ENCODE data around the gene TNFAIP6.
A peak's percentile ranks its signal among the peaks of the same experiment; 100 is the strongest.
"Not testable (repeated sequence)": the region's sequence is repeated elsewhere in the genome, so short reads cannot be mapped to it uniquely, and the experiment has no call there.

Gene TNFAIP6

DNA sequence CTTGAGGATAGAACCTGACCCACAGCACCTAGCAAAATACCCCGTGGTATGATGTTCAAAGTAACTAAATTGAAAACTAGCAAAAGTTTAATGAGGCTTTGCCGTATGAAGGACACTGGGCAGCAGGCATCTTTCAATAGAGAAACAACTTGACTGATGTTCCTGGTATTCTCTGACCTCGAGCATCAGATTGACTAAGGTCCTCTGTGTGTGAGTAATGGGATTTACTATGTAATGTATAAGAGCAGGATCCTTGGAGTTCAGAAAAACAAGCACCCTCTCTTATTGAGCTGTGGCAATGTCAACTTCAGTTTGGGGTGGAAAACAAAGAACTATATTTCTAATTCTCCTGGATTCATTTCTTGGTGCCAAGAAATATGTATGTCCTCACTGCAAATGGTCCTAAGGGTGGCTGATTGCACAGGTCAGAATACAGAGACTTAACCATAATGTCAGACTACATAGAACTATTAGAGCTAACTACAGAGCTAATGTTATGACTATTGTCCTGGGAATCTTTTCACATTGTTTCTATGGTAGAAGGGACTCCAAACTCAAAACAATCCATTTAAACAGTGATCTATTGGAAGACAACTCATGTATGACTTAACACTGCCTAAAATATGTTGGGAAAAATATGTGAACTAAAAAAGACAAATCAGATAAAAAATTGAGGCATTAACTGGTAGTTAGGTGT, 4.4 kb downstream of the TNFAIP6 start:
- no peak for DNase-seq

DNA sequence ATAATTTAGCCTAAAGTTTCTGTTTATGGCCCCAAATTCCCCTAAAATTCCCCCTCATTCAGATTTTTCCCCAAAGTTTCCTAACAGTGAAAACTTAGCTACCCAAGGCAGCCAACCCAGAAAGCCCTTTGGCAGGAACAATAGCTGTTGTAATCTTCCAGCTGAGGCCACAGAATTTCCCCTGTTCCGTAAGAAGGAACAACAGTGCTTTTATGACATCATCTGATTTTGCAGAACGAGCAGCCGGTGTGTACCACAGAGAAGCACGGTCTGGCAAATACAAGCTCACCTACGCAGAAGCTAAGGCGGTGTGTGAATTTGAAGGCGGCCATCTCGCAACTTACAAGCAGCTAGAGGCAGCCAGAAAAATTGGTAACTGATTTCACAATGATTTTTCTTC, 6.3 kb downstream of the TNFAIP6 start:
- no peak for DNase-seq

DNA sequence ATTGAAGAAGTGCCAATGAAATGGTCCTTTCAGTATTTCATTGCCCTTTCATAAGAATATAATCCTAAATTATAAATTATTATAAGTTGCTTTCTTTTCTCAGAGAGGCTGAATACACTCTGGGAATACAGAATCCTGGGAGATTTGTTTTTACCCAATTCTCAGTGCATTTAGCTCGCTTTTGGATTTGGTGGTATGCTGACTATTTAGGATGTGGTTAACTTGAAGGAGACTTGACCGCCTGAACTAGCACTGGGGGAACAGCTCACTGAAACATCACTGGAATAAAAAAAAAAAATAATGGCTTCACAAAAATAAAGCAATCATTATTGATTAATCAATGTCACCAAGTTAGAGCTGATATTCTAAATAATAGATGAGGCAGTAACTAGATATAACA, 10.2 kb downstream of the TNFAIP6 start:
- DNase-seq: no peak

DNA sequence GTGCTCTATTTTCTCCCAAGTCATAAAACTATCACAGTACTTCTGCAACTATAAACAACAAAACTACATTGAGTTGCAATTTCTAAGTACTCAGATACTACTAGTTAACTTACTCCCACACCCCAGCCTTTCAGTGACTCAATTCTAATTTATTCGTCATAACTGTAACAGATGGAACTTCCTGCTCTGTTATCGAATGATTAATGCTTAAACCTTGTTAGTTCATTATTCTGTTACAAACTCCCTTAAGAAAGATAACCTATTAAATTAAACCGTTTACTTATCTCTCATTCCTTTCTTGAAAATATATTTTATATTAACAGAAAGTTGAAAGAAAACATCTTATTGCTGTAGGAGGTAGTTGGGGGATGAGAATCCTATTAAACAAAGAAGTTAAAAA, 17.0 kb downstream of the TNFAIP6 start:
- DNase-seq: no peak

DNA sequence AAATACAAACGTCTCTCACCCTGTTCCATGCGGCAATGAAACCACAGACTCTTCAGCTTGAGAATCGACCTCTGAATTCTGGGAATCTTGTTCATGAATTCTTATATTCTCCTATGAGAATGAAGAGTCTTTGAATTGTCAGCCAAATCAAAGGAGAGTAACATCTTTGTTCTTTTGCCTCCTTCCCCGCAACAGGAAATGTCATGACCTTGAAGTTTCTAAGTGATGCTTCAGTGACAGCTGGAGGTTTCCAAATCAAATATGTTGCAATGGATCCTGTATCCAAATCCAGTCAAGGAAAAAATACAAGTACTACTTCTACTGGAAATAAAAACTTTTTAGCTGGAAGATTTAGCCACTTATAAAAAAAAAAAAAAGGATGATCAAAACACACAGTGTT, 21.8 kb downstream of the TNFAIP6 start:
- DNase-seq: no peak

DNA sequence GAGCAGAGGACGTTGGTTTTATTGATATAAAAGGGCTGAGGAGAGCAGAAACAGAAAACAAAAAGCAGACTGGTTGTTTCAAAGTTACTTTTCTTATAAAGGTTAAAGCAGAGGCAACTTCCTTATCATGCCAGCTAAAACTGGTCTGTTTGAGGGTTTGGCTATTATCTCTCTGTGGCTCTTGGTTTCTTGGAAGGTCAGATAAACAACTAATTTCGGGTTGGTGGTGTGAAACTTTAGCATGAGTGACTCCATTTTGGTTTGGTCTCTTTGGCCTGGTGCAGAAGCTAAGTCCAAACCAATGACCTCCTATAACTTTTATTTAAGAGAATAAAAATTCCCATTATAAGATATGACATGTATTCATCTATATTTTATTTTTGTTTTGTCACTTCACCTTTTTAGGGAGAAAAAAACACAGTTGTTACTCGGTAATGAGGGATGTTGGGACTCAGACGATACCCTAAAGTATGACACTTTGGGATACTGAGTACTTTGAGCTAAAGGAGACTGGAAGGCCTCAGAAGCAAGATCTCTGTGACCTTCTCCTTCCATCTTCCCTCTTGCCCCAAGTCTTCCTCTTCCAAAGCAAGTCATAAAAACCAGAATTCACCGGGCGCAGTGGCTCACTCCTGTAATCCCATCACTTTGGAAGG, 23.3 kb downstream of the TNFAIP6 start:
- DNase-seq: no peak

DNA sequence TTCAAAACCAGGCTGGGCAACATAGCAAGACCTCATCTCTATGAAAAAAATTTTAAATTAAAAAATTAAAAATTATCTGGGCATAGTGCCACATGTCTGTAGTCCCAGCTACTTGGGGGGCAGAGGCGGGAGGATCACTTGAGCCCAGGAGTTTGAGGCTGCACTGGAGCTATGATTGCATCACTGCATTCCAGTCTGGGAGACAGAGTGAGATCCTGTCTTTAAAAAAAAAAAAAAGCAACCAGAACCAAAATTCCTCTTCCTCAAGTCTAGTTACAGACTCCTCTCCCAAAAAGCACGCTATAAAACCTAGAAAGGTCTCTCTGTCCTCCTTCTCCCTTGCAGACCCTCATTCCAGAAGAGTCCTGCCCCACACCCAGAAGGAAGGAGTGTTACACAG, 23.9 kb downstream of the TNFAIP6 start:
- no peak for DNase-seq

DNA sequence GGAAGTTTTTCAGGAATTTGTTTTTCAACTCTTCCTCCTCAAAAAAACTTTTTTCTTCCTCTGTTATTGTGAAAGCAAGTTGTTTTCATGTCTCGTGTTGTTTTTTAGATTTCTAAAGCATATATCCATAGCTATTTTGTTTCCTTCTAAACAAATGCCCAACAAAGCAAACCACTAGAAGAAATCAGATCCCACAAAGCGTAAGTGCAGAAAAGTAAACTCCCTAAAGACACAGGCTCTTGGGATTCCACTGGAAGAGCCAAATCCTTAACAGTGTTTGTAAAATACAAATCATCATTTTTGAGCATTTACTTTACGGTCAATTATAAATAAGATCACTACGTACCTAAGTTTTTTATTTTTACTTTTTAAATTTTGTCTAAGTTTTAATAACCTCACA, 30.6 kb downstream of the TNFAIP6 start:
- no peak for DNase-seq

DNA sequence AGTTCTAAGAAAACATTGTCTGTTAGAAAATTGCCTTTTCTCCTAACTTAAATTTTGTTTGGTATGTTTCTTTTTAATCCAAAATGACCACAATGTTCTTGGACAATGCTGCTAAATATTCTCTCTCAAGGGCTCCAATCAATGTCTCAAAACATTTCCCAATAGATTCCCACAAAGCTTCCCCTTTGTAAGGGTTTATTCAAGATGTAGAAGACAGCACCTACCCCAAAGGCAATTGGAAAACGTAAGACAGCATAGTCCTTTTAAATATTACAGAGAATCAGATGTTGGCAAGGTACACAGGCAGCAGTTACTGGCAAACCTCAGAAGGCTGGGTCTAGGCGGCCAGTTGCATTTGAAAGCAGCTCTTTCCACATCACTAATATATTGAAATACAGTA, 34.0 kb downstream of the TNFAIP6 start:
- DNase-seq: no peak

DNA sequence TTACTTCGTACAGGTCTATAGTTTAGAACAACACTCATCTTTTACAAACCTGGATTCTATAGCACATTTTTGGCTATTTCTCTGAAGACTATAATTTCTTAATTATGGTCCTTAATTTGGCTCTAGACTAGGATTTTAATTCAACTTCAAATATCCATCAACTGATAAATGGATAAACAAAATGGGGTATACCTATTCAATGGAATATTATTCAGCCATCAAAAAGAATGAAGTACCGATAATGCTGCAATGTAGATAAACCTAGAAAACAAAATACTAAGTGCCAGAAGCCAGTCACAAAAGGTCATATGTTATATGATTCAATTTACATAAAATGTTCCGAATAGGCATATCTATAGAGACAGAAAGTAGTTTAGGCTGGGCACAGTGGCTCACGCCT, 37.1 kb downstream of the TNFAIP6 start:
- DNase-seq: no peak

DNA sequence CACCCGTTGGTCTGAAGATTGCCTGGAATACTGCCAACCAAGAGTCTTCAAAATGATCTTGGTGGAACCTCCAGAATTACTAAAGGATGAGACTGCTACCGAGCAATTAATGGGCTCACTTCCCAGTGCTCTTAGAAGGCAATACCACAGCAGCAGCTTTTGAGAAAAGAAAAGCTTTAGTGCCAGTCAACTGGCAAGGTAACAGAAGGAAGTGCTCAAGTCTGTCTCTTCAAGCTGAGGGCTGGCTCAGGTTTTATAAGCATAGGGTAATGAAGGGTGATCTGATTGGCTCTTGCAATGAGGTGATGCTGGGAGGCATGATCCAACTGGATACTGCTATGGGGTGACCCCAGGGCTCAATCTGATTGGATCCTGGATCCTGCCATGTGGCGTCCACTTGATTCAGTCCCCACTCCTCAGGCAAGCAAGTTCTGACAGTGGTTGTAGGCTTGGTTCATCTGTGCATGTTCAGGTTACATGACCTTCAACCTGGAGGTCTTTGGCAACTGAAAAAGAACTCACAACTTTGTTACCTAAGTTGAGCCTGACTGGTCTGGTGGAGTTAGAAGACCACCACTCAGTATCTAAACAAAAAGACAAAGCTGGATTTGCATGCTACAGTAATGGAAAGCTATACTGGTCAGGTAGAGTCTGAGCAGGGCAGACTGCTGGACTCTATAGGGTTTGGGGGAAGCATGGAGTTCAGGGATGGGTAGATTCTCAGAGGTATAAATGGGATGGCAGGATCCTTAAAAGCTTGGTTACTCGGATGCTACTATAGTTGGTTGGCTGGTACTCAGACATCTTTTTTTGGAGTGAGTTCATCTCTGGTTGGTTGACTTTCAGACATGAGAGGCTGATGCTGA, 38.4 kb downstream of the TNFAIP6 start:
- no peak for DNase-seq

DNA sequence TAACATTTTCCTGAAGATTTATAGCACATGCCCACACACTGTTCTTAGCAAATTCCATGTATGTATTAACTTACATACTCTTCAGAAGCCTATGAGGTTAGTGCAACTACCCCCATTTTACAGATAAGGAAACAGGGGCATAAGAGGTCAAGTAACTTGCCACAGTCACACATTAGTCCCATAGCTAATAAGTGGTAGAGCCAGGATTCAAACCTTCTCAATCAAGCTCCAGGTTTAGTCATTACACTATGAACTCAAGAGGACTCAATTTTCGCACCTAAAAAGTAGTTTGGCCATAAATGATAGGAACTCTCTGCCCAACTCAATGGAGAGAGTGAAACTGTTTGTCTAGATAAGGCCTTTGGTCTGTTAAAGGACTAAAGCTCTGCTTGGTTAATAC, 42.6 kb downstream of the TNFAIP6 start:
- DNase-seq: no peak

DNA sequence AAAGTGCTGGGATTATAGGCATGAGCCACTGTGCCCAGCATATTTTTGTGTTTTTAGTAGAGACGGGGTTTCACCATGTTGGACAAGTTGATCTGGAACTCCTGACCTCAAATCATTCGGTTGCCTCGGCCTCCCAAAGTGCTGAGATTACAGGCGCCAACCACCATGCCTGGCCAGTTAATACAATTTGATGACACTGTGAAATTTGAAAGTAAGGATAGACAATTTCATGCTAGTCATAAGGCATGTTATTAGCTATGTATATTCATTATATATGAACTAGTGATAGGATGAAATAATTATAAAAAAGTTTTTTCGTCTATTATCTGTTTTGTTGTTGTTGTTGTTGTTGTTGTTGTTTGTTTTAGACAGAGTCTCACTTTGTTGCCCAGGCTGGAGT, 43.8 kb downstream of the TNFAIP6 start:
- DNase-seq: no peak

DNA sequence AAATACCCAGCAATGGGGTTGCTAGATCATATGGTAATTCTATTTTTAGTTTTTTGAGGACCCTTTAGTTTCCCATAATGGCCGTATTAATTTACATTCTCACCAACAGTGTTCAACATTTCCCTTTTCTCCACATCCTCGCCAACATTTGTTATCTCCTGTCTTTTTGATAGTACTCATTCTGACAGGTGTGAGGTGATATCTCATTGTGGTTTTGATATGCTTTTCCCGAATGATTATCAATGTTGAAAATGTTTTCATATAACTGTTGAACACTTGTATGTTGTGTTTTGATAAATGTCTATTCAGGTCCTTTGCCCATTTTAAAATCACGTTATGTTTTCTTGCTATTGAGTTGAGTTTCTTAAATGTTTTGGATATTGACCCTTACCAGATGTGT, 46.5 kb downstream of the TNFAIP6 start:
- no peak for DNase-seq

DNA sequence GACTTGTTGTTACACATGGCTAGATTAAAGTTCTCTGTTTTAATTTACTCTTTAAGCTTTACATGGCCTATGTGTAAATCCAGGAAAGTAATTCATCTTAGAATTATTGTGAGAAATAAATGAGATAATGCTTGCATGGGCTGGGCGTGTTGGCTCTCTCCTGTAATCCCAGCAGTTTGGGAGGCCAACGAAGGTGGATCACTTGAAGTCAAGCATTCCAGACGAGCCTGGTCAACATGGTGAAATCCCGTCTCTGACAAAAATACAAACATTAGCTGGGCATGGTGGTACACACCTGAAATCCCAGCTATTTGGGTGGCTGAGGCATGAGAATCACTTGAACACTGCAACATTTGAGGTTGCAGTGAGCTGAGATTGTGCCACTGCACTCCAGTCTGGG, 48.0 kb downstream of the TNFAIP6 start:
- DNase-seq: no peak

DNA sequence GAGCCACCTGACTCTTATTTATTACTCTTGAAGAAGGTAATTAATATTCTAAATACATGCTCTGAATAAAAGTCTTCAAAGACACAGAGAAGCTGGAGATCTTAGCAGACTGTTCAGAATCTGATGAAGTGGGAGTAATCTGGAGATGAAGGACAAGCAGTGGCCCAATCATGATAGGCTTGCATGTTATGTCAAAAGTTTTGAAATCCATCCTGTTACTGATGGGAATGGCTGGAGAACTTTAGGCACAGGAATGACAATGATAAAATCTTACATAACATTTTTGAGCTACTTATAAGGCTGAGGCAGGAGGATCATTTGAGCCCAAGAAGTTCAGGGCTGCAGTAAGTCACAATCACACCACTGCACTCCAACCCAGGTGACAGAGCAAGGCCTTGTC, 49.9 kb downstream of the TNFAIP6 start:
- DNase-seq: no peak

DNA sequence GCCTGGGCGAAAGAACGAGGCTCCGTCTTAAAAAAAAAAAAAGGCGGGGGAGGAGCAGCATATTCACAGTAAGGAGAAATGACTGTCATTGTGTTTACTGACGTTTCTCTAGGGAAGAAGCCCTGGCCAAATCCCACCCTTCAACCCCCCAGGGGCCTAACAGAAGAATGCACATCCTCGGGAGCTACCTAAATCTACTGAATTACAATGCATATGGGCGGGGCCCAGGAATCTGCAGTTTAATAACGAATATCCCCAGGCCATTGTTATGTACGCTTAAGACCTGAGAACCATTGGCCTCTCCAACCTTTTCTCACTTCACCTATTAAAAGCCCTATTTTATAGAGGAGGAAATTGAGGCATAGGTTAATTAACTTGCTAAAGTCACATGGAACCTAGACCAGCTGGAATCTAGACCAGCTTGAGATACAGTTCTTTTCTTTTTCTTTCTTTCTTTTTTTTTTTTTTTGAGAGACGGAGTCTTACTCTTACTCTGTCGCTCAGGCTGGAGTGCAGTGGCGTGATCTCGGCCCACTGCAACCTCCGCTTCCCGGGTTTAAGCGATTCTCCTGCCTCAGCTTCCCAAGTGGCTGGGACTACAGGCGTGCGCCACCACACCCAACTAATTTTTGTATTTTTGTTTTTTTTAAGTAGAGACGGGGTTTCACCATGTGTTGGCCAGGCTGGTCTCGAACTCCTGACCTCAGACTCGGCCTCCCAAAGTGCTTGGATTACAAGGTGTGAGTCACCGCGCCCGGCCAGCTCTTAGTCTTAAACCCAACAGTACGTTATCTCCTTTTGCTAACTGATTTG, 51.6 kb downstream of the TNFAIP6 start:
- no peak for DNase-seq

DNA sequence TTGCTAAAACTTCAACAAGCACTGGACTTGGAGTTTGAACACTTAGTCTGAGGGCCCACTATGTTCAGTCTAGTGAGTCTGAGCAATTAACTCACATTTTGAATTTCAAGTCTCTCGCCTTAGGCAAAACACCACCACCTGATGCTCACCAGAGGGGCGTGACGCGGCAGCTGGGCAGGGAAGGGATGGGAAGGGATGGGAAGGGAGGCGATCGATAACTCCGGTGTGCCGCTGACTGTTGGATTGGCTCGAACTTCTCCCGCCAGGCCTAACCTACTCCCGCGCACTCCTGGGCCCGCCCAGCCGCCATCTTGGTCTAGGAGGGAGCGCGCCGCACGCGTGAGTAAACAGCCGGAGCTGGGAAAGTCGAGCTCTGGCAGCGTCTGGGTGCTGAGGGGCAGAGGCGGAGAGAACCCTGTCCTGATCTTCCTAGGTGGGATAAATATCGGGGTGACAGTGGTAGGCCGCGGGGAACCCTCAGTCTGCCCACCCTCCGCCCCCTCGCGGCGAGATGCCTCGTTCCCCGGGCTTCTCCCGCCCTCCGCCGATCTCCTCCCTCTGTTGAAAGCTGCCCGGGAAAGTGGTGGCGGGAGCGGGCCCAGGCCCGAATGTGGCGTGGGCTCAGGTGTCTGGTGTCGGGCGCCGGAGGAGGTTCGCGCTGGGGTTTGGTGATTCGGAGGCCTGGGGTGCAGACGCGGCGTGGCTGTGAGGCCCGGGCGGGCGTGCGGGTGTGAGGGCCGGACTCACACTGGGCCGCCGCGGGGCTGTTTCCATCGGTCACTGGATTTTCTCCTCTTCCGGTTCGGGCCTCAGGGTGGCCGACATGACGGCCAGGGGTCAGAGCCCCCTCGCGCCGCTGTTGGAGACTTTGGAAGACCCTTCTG, 52.5 kb downstream of the TNFAIP6 start, which contains the start of gene RIF1:
RIF1 (plus strand) TSS at position 302 of the 884 bp plus-strand sequence; CDS start at position 824, 522 bp downstream.
- peak; percentile 90 for DNase-seq

DNA sequence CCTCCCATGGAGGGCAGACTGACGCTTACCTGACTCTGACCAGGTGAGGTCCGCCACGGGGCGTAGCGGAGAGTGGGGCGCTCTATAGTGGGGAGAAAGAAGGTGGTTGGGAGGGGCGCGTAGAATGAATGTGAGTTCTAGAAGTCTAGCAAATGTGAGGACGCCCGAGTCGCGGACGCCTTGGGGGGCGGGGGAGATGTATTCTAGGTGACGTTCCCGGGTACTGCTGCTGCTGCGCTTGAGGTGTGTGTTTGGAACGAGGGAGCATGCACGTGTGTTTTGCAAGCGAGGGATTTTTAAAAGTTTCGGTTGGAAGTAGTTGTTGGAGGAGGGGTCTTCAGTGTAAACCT, 53.1 kb downstream of the TNFAIP6 start:
- peak; percentile 29 for DNase-seq

DNA sequence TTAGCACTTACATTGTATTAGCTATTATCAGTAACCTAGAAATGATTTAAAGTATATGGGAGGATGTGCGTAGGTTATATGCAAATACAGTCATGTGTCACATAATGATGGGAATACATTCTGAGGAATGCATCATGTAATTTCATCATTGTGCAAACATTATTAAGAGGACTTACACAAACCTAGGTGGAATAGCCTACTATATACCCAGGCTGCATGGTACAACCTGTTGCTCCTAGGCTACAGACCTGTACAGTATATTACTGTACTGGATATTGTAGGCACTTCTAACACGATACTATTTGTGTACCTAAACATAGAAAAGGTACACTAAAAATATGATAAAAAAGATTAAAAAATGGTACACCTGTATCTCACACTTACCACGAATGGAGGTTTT, 60.3 kb downstream of the TNFAIP6 start:
- no peak for DNase-seq

DNA sequence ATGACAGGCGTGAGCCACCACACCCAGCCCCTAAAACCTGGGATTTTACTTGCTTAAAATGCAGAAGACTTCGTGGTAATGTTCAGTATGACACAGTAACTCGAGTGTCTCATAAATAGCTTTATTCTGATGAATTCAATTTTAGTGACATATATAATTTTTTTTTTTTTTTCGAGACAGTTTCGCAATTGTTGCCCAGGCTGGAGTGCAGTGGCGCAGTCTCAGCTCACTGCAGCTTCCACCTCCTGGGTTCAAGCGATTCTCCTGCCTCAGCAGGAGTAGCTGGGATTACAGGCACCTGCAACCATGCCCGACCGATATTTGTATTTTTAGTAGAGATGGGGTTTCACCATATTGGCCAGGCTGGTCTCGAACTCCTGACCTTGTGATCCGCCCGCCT, 64.3 kb downstream of the TNFAIP6 start:
- not testable (repeated sequence) for DNase-seq

DNA sequence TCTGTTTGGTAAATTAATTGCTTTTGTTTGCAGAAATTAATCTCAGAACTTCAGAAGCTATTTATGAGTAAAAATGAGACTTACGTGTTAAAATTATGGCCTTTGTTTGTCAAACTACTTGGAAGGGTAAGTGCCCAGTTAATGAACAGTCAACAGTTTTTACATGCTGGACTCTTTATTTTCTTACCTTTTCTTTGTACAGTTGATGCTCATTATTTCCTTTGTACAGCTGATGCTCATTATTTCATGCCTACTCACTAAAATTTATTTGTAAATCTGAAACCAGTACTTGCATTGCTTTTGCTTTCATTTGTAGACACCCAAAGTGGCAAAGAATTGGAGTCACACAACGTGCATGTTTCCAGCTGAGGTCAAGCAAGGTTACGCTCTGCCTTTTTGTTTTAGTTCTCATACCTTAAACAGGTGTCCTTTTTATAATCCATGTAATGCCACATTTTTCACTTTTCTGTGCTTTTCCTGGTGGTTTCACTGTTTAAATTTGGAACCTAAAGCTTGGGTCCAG, 65.6 kb downstream of the TNFAIP6 start:
- DNase-seq: no peak
